Measurements from ENCODE around the gene RPH3AL.

DNA sequence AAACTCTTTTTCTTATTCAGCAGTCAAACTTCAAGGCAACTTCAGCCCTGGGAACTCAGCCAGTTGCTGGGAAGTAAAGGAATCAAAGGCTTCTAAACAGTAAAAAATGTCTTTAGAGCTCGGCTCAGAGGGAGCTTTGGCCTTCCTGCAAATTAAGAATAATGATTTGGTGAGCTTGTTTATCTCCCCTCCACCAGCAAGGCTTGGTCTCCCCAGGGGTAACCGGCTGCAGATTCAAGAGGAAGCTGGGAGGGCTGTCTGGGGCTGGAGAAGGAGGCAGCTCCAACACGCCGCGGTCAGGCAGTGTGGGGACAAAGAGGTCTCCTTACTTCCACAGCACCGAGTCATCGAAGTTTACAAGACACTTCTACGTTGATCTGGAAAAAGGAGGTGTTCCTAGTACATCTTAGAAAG, 153.4 kb downstream of the RPH3AL start:
- TF ChIP-seq, protein P1, sequence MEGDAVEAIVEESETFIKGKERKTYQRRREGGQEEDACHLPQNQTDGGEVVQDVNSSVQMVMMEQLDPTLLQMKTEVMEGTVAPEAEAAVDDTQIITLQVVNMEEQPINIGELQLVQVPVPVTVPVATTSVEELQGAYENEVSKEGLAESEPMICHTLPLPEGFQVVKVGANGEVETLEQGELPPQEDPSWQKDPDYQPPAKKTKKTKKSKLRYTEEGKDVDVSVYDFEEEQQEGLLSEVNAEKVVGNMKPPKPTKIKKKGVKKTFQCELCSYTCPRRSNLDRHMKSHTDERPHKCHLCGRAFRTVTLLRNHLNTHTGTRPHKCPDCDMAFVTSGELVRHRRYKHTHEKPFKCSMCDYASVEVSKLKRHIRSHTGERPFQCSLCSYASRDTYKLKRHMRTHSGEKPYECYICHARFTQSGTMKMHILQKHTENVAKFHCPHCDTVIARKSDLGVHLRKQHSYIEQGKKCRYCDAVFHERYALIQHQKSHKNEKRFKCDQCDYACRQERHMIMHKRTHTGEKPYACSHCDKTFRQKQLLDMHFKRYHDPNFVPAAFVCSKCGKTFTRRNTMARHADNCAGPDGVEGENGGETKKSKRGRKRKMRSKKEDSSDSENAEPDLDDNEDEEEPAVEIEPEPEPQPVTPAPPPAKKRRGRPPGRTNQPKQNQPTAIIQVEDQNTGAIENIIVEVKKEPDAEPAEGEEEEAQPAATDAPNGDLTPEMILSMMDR (IDR thresholded peaks at IDR 0.05) = no peak
- TF ChIP-seq POLR2A (IDR thresholded peaks at IDR 0.05) (no peak), POLR2AphosphoS5 (IDR thresholded peaks at IDR 0.05) (no peak)

Measured in gastroesophageal sphincter (tissue), 3 donors.